Upper lobe of left lung (tissue), 4 donors: ENCODE measurements around the gene LTA4H.

Experiments used
- EP300 ChIP-seq, 4 donors: sonication (generic); formaldehyde crosslinking; IDR thresholded peaks; one replicate each; pipeline ENCODE4 v1.5.1; 2017; ENCODE audit warnings: antibody characterized with exemption in 4 of 4, control low read depth in 2 of 4
- POLR2A ChIP-seq, 4 donors: fragments of 450-650 bp; IDR thresholded peaks; one replicate each; pipeline ENCODE4 v1.5.1; 2016 to 2017; ENCODE audit warnings: antibody characterized with exemption in 4 of 4, mild to moderate bottlenecking in 2 of 4
- POLR2AphosphoS5 ChIP-seq, 2 donors: sonication (generic); formaldehyde crosslinking; IDR thresholded peaks; one replicate each; pipeline ENCODE4 v1.5.1; 2017; ENCODE audit warnings: antibody characterized with exemption in 2 of 2
- TF ChIP-seq, protein P1 (sequence below), 6 experiments: fragments of 450-650 bp in 4 of 6; fragments of 200-600 bp in 2 of 6; sonication (generic) in 2 of 6; IDR thresholded peaks; one replicate each; pipeline ENCODE4 v1.5.1; 2016 to 2019; ENCODE audit warnings: antibody characterized with exemption in 6 of 6

DNA sequence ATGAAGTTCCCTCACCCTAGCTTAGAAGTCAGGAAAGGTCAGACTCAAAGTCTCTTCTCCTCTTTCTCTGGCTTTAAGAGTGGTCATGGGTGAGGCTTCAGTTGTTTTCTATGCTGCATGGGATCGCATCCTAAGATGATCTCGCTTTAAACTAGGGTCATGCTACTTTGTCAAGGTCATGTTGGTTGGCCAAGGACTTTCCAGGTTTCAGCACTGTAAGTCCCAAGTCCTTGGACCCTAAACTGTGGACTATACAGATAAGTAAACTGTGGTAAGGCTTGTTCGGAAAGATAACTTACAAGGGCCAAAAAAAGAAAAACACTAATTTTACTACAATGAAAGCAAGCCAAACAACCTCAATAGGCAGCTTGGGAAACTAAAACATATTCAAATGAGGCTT, 56.6 kb downstream of the LTA4H start:
- TF ChIP-seq, protein P1, sequence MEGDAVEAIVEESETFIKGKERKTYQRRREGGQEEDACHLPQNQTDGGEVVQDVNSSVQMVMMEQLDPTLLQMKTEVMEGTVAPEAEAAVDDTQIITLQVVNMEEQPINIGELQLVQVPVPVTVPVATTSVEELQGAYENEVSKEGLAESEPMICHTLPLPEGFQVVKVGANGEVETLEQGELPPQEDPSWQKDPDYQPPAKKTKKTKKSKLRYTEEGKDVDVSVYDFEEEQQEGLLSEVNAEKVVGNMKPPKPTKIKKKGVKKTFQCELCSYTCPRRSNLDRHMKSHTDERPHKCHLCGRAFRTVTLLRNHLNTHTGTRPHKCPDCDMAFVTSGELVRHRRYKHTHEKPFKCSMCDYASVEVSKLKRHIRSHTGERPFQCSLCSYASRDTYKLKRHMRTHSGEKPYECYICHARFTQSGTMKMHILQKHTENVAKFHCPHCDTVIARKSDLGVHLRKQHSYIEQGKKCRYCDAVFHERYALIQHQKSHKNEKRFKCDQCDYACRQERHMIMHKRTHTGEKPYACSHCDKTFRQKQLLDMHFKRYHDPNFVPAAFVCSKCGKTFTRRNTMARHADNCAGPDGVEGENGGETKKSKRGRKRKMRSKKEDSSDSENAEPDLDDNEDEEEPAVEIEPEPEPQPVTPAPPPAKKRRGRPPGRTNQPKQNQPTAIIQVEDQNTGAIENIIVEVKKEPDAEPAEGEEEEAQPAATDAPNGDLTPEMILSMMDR (IDR thresholded peaks at IDR 0.05), result no peak
- TF ChIP-seq POLR2A (IDR thresholded peaks at IDR 0.05), result no peak
- no peak for TF ChIP-seq POLR2AphosphoS5 (IDR thresholded peaks at IDR 0.05)
- no peak for TF ChIP-seq EP300 (IDR thresholded peaks at IDR 0.05)
